ENCODE data around the gene EFL1.

EFL1 gene

GRCh38 chr15:82108489-82109078, 153.9 kb downstream of the EFL1 start:
- TF ChIP-seq ZNF248 (tag by site-specific recombination; IDR thresholded peaks at IDR 0.05): no peak
- TF ChIP-seq ZIC2 (tag by site-specific recombination; IDR thresholded peaks at IDR 0.05): no peak
- peak; percentile 55 for TF ChIP-seq ZNF654 (tag by site-specific recombination; IDR thresholded peaks at IDR 0.05; ENCODE audit: low read depth)
- TF ChIP-seq YY2 (tag by site-specific recombination; IDR thresholded peaks at IDR 0.05): no peak
- no peak for TF ChIP-seq EGR2 (tag by site-specific recombination; IDR thresholded peaks at IDR 0.05; ENCODE audit: low read depth)
- no peak for TF ChIP-seq ELK4 (IDR thresholded peaks at IDR 0.05; ENCODE audit: borderline replicate concordance, low read depth, low read length)
- TF ChIP-seq GLIS2 (tag by site-specific recombination; IDR thresholded peaks at IDR 0.05): no peak
- no peak for TF ChIP-seq SCRT2 (tag by site-specific recombination; IDR thresholded peaks at IDR 0.05)
- TF ChIP-seq ZNF433 (tag by site-specific recombination; IDR thresholded peaks at IDR 0.05; ENCODE audit: low read depth): no peak
- TF ChIP-seq, protein P1, sequence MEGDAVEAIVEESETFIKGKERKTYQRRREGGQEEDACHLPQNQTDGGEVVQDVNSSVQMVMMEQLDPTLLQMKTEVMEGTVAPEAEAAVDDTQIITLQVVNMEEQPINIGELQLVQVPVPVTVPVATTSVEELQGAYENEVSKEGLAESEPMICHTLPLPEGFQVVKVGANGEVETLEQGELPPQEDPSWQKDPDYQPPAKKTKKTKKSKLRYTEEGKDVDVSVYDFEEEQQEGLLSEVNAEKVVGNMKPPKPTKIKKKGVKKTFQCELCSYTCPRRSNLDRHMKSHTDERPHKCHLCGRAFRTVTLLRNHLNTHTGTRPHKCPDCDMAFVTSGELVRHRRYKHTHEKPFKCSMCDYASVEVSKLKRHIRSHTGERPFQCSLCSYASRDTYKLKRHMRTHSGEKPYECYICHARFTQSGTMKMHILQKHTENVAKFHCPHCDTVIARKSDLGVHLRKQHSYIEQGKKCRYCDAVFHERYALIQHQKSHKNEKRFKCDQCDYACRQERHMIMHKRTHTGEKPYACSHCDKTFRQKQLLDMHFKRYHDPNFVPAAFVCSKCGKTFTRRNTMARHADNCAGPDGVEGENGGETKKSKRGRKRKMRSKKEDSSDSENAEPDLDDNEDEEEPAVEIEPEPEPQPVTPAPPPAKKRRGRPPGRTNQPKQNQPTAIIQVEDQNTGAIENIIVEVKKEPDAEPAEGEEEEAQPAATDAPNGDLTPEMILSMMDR (tag by site-specific recombination; IDR thresholded peaks at IDR 0.05): peak; percentile 86
- TF ChIP-seq ZNF558 (tag by site-specific recombination; IDR thresholded peaks at IDR 0.05): no peak
- no peaks in the 10 kb centered on the region for H3K36me3 ChIP-seq (ENCODE audit: control insufficient read depth in 2 of 2, insufficient read depth in 1 of 2, low read length in 2 of 2)
- ChIA-PET POLR2A (interaction anchor here (0.5 to 0.7 kb wide), 2 partner anchors 80 to 264 kb away, joined by 5 to 6 read pairs; no protein-coding TSS in a partner anchor), CTCF (interaction anchor here (0.5 to 3.3 kb wide), 41 partner anchors 8 to 876 kb away, joined by 3 to 31 read pairs (median 4); no protein-coding TSS in a partner anchor)
- no peaks in the 10 kb centered on the region for H3K9me3 ChIP-seq (ENCODE audit: control insufficient read depth, insufficient read depth, low read depth, low read length)
- H3K27ac ChIP-seq (ENCODE audit: extremely low read depth, low read depth, low read length): no peak overlapping the region
- H3K4me1 ChIP-seq (ENCODE audit: control insufficient read depth, insufficient read depth, low read length): no peaks in the 10 kb centered on the region
- H3K4me3 ChIP-seq (ENCODE audit: low read depth, low read length): no peak overlapping the region

- CTCF ChIA-PET: interaction anchor here (0.6 to 3.0 kb wide), 5 partner anchors 34 to 696 kb away, joined by 3 to 9 read pairs (median 5); no protein-coding TSS in a partner anchor
- H3K4me1 ChIP-seq (ENCODE audit: control insufficient read depth, insufficient read depth, low read length): no peaks in the 10 kb centered on the region
- no peak overlapping the region for H3K27ac ChIP-seq (ENCODE audit: extremely low read depth, low read depth, low read length)
- no peak overlapping the region for H3K4me3 ChIP-seq (ENCODE audit: low read depth, low read length)
- POLR2A ChIA-PET: no interaction called here
- no peaks in the 10 kb centered on the region for H3K36me3 ChIP-seq (ENCODE audit: control insufficient read depth in 2 of 2, insufficient read depth in 1 of 2, low read length in 2 of 2)
- no peaks in the 10 kb centered on the region for H3K9me3 ChIP-seq (ENCODE audit: control insufficient read depth, insufficient read depth, low read depth, low read length)
- TF ChIP-seq ZNF221 (tag by site-specific recombination; IDR thresholded peaks at IDR 0.05; ENCODE audit: borderline replicate concordance): no peak
- no peak for TF ChIP-seq ZBTB7A (tag by site-specific recombination; IDR thresholded peaks at IDR 0.05; ENCODE audit: low read depth)
- 0 out of 2 replicates have a peak, but pooled peaks have one; percentile 37 for TF ChIP-seq ZNF10 (tag by site-specific recombination; IDR thresholded peaks at IDR 0.05)
These were observed 155.9 kb downstream of the EFL1 start for GRCh38 chr15:82106679-82107078.

GRCh38 chr15:82105451-82106215, 156.9 kb downstream of the EFL1 start:
- POLR2A ChIA-PET: no interaction called here
- no peak overlapping the region for H3K4me3 ChIP-seq (ENCODE audit: low read depth, low read length)
- CTCF ChIA-PET: interaction anchor here (0.6 to 3.0 kb wide), 9 partner anchors 25 to 1084 kb away, joined by 3 to 9 read pairs (median 4); no protein-coding TSS in a partner anchor
- no peak overlapping the region for H3K27ac ChIP-seq (ENCODE audit: extremely low read depth, low read depth, low read length)
- no peaks in the 10 kb centered on the region for H3K4me1 ChIP-seq (ENCODE audit: control insufficient read depth, insufficient read depth, low read length)
- H3K36me3 ChIP-seq (ENCODE audit: control insufficient read depth in 2 of 2, insufficient read depth in 1 of 2, low read length in 2 of 2): no peaks in the 10 kb centered on the region
- H3K9me3 ChIP-seq (ENCODE audit: control insufficient read depth, insufficient read depth, low read depth, low read length): no peaks in the 10 kb centered on the region
- TF ChIP-seq ZNF768 (tag by site-specific recombination; IDR thresholded peaks at IDR 0.05) (no peak), ZXDB (tag by site-specific recombination; IDR thresholded peaks at IDR 0.05) (no peak), BCL11B (tag by site-specific recombination; IDR thresholded peaks at IDR 0.05; ENCODE audit: low read depth) (no peak), ZNF354C (tag by site-specific recombination; IDR thresholded peaks at IDR 0.05; ENCODE audit: borderline replicate concordance, low read depth) (no peak), ZNF654 (tag by site-specific recombination; IDR thresholded peaks at IDR 0.05; ENCODE audit: low read depth) (peak; percentile 8; the same call in 1 of the 2 replicates), ZNF133 (tag by site-specific recombination; IDR thresholded peaks at IDR 0.05) (no peak), ZNF658 (tag by site-specific recombination; IDR thresholded peaks at IDR 0.05) (no peak), ZNF501 (tag by site-specific recombination; IDR thresholded peaks at IDR 0.05) (no peak), ZFP41 (tag by site-specific recombination; IDR thresholded peaks at IDR 0.05; ENCODE audit: borderline replicate concordance) (no peak), ZNF513 (tag by site-specific recombination; IDR thresholded peaks at IDR 0.05) (no peak), ZNF791 (tag by site-specific recombination; IDR thresholded peaks at IDR 0.05) (no peak)
- TF ChIP-seq, protein P2, sequence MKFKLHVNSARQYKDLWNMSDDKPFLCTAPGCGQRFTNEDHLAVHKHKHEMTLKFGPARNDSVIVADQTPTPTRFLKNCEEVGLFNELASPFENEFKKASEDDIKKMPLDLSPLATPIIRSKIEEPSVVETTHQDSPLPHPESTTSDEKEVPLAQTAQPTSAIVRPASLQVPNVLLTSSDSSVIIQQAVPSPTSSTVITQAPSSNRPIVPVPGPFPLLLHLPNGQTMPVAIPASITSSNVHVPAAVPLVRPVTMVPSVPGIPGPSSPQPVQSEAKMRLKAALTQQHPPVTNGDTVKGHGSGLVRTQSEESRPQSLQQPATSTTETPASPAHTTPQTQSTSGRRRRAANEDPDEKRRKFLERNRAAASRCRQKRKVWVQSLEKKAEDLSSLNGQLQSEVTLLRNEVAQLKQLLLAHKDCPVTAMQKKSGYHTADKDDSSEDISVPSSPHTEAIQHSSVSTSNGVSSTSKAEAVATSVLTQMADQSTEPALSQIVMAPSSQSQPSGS (tag by site-specific recombination; IDR thresholded peaks at IDR 0.05; ENCODE audit: low read depth): no peak
